Thoracic aorta (tissue), 2 donors: ENCODE results near the gene EPHA8. TPM values are rescaled to one million over a fixed set of nuclear protein-coding genes. Genes with fewer than 3 reads are reported as not detected.

Source experiments
- ATAC-seq: fragments of 150-250 bp; one replicate; pipeline ENCODE4 v1.8.0; 2017; ENCODE audit warnings: low read depth; ENCODE audit not compliant: insufficient number of reproducible peaks, low FRiP score
- DNase-seq: peaks from one replicate; pipeline ENCODE4 v3.0.0-alpha.2; 2020; ENCODE audit warnings: low spot score
- H3K27ac ChIP-seq, 2 donors: fragments of 200-600 bp; sonication (generic); 1 replicate in 1 of 2; 2 replicates in 1 of 2; pipeline ENCODE4 v1.5.1; 2016; ENCODE audit warnings: mild to moderate bottlenecking in 2 of 2, moderate library complexity in 2 of 2
- H3K27me3 ChIP-seq: fragments of 200-600 bp; sonication (generic); replicated peaks from 2 replicates; pipeline ENCODE4 v1.6.0; 2016; ENCODE audit warnings: mild to moderate bottlenecking; ENCODE audit not compliant: insufficient read depth
- H3K36me3 ChIP-seq: fragments of 200-600 bp; sonication (generic); one replicate; pipeline ENCODE4 v1.5.1; 2016
- H3K4me1 ChIP-seq, 2 donors: fragments of 200-600 bp; sonication (generic); 1 replicate in 1 of 2; 2 replicates in 1 of 2; pipeline versions ENCODE4 v1.5.1 to v1.6.0; 2016; ENCODE audit warnings: low read depth in 2 of 2, mild to moderate bottlenecking in 1 of 2; ENCODE audit not compliant: control insufficient read depth in 1 of 2
- H3K4me3 ChIP-seq: fragments of 200-600 bp; sonication (generic); 2 replicates; pipeline ENCODE4 v1.5.1; 2016; ENCODE audit warnings: mild to moderate bottlenecking
- H3K9me3 ChIP-seq: fragments of 200-600 bp; sonication (generic); 2 replicates; pipeline ENCODE4 v1.5.1; 2016
- CTCF ChIP-seq: fragments of 200-600 bp; sonication (generic); IDR thresholded peaks from one replicate; pipeline ENCODE4 v1.5.1; 2019; ENCODE audit warnings: antibody characterized with exemption
- total RNA-seq, 2 donors: library from RNA; depleted of rRNA; stranded (reverse); fragments of >200 nt; gene quantifications; one replicate each; pipeline versions ENCODE4 v1.1.0 to v1.2.3, GENCODE V29; 2016

EPHA8 gene
- total RNA-seq, 2 donors from 2014 or later: not detected

- H3K9me3 ChIP-seq: no peaks in the 10 kb centered on the region
- peaks cover 79% of the 10 kb centered on the region for H3K36me3 ChIP-seq
- H3K27me3 ChIP-seq: no peaks in the 10 kb centered on the region
- DNase-seq (no peak), ATAC-seq (no peak)
- H3K4me3 ChIP-seq: no peak overlapping the region
- no peak for TF ChIP-seq CTCF
- peaks cover 9 to 23% of the 10 kb centered on the region in 2 donors for H3K4me1 ChIP-seq
- no peak overlapping the region for H3K27ac ChIP-seq
Observed at GRCh38 chr1:22521692-22522091, 41.6 kb upstream of the EPHA8 start.

DNA sequence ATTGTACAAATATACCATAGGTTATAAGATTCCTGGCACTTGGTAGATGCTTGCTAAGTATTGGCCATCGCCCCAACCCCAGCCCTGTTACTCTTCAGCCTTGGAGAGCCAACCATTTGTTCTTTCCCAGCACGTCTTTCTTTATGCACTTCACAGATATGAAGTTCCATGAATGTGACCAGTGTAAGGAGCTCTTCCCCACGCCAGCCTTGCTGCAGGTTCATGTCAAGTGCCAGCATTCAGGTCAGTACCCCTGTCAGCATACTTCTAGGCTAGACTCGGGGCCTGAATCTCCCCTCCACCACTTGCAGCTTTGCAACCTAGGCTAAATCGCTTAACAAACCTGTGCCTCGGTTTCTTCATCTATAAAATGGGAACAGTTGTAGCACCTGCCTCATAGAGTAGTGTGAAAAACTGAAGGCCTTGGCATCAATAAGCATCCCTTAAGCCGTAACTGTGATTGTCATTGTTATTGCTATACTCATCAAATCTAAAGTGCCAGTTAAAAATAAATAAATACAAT, 41.0 kb upstream of the EPHA8 start:
- Histone ChIP-seq H3K4me3 (no peak overlapping the region), H3K4me1 (peaks cover 7 to 17% of the 10 kb centered on the region in 2 donors), H3K27ac (no peak overlapping the region), H3K27me3 (no peaks in the 10 kb centered on the region), H3K36me3 (peaks cover 84% of the 10 kb centered on the region), H3K9me3 (no peaks in the 10 kb centered on the region)
- no peak for TF ChIP-seq CTCF
- no peak for DNase-seq
- no peak for ATAC-seq

GRCh38 chr1:22524481-22524880, 38.8 kb upstream of the EPHA8 start:
- Histone ChIP-seq H3K27me3 (no peaks in the 10 kb centered on the region), H3K4me3 (no peak overlapping the region), H3K27ac (no peak overlapping the region), H3K9me3 (no peaks in the 10 kb centered on the region), H3K36me3 (peaks cover 70% of the 10 kb centered on the region), H3K4me1 (no peaks in the 10 kb centered on the region)
- DNase-seq (no peak), ATAC-seq (no peak)
- TF ChIP-seq CTCF: no peak

- H3K9me3 ChIP-seq: no peaks in the 10 kb centered on the region
- ATAC-seq (no peak), DNase-seq (no peak)
- no peak overlapping the region for H3K4me3 ChIP-seq
- H3K4me1 ChIP-seq: peaks cover 5 to 6% of the 10 kb centered on the region in 2 donors
- no peak for TF ChIP-seq CTCF
- no peak overlapping the region for H3K27ac ChIP-seq
- no peaks in the 10 kb centered on the region for H3K27me3 ChIP-seq
- peaks cover 63% of the 10 kb centered on the region for H3K36me3 ChIP-seq
Observed at GRCh38 chr1:22525211-22525610, 38.1 kb upstream of the EPHA8 start.

DNA sequence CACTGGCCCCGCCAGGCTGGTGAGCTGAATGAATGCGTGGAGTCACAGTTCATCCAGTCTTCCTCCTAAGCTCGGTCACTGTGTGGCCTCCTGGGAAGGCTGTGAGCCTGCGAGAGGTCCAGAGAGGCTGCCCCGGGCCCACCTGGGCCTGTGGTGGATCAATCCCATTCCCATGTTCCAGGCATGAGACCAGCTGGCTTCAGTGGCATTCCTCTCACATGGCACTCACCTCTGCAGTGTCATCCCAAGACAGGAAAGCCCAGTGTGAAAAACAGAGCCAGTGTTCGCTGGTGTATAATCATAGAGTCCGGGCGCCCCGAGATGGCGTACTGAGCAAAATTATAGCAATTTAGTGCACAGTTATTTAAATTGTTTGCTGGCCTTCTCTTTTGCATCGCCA, 37.6 kb upstream of the EPHA8 start:
- DNase-seq: no peak
- H3K4me3 ChIP-seq: no peak overlapping the region
- TF ChIP-seq CTCF: no peak
- no peak for ATAC-seq
- H3K4me1 ChIP-seq: peaks cover 8 to 10% of the 10 kb centered on the region in 2 donors
- H3K9me3 ChIP-seq: no peaks in the 10 kb centered on the region
- peaks cover 58% of the 10 kb centered on the region for H3K36me3 ChIP-seq
- no peaks in the 10 kb centered on the region for H3K27me3 ChIP-seq
- H3K27ac ChIP-seq: no peak overlapping the region
